G401 (cell line): ENCODE results near the gene ZNRF3. TPM values are rescaled to one million over a fixed set of nuclear protein-coding genes. Genes with fewer than 3 reads are reported as not detected.
A peak's percentile ranks its signal among the peaks of the same experiment; 100 is the strongest.

ENCODE experiments used
- DNase-seq: peaks from one replicate; pipeline ENCODE4 v3.0.0-alpha.2; 2015; ENCODE audit warnings: low spot score
- in situ Hi-C: cut with HindIII; loops from 2 replicates; pipeline ENCODE4 v1.10.0; 2016; ENCODE audit warnings: low sequenced_read_pairs, mixed read lengths
- total RNA-seq: library from RNA; depleted of rRNA; stranded (reverse); fragments of >200 nt; shearing (Covaris generic); gene quantifications from 2 replicates; pipeline ENCODE4 v1.2.3, GENCODE V29; 2014

The ZNRF3 gene
- total RNA-seq, 1 experiment from 2014 or later = 13.8 TPM

GRCh38 chr22:28923826-28924732 is 40.7 kb downstream of the ZNRF3 start:
- in situ Hi-C loops = no loop called here

GRCh38 chr22:28925916-28926315 is 42.5 kb downstream of the ZNRF3 start:
- in situ Hi-C loops = no loop called here
- peak; percentile 16 for DNase-seq

More at GRCh38 chr22:28923826-28924732, 40.7 kb downstream of the ZNRF3 start:
- DNase-seq = no peak

- DNase-seq = peak; percentile 5
- in situ Hi-C loops = no loop called here
Measured at GRCh38 chr22:28927630-28928029, 44.3 kb downstream of the ZNRF3 start.

- in situ Hi-C loops = no loop called here
- peak; percentile 3 for DNase-seq
Measured at GRCh38 chr22:28929197-28929596, 45.8 kb downstream of the ZNRF3 start.

GRCh38 chr22:28930357-28931007 is 47.1 kb downstream of the ZNRF3 start:
- peak; percentile 59 for DNase-seq
- in situ Hi-C loops = no loop called here

GRCh38 chr22:28931844-28932567 is 48.6 kb downstream of the ZNRF3 start:
- in situ Hi-C loops = no loop called here
- DNase-seq = peak; percentile 76

GRCh38 chr22:28933321-28933720 is 49.9 kb downstream of the ZNRF3 start:
- in situ Hi-C loops = no loop called here
- no peak for DNase-seq

- in situ Hi-C loops = no loop called here
- no peak for DNase-seq
Measured at GRCh38 chr22:28934026-28934425, 50.7 kb downstream of the ZNRF3 start.

GRCh38 chr22:28935140-28935539 is 51.8 kb downstream of the ZNRF3 start:
- in situ Hi-C loops = no loop called here
- DNase-seq = no peak

- in situ Hi-C loops = no loop called here
- peak; percentile 4 for DNase-seq
Measured at GRCh38 chr22:28935713-28936112, 52.3 kb downstream of the ZNRF3 start.

GRCh38 chr22:28936200-28936599 is 52.8 kb downstream of the ZNRF3 start:
- in situ Hi-C loops = no loop called here
- no peak for DNase-seq

- DNase-seq = no peak
- in situ Hi-C loops = no loop called here
Measured at GRCh38 chr22:28937206-28938025, 54.0 kb downstream of the ZNRF3 start.

GRCh38 chr22:28938286-28938833 is 55.0 kb downstream of the ZNRF3 start:
- in situ Hi-C loops = no loop called here
- no peak for DNase-seq

- in situ Hi-C loops = no loop called here
- DNase-seq = no peak
Measured at GRCh38 chr22:28939394-28939793, 56.0 kb downstream of the ZNRF3 start.

GRCh38 chr22:28939932-28940331 is 56.6 kb downstream of the ZNRF3 start:
- in situ Hi-C loops = no loop called here

GRCh38 chr22:28940441-28940840 is 57.1 kb downstream of the ZNRF3 start:
- in situ Hi-C loops = no loop called here
- DNase-seq = no peak

More at GRCh38 chr22:28939932-28940331, 56.6 kb downstream of the ZNRF3 start:
- peak; percentile 53 for DNase-seq

GRCh38 chr22:28942333-28942732 is 59.0 kb downstream of the ZNRF3 start:
- in situ Hi-C loops = no loop called here
- DNase-seq = no peak

GRCh38 chr22:28942801-28943500 is 59.6 kb downstream of the ZNRF3 start:
- DNase-seq = peak; percentile 34
- in situ Hi-C loops = no loop called here
